ENCODE measurements around the gene RFX2. TPM values are rescaled to one million over a fixed set of nuclear protein-coding genes. Genes with fewer than 3 reads are reported as not detected.

The RFX2 gene
- total RNA-seq, 3 donors from 2014 or later, result 6.1 to 16.2 (median 9.2) TPM

- Histone ChIP-seq H3K4me1 (peaks cover 0 to 14% of the 10 kb centered on the region in 2 donors), H3K9me3 (no peaks in the 10 kb centered on the region), H3K4me3 (peak overlapping the region in 1 of 3 donors; percentile 8), H3K36me3 (no peaks in the 10 kb centered on the region), H3K27ac (peak overlapping the region; percentile 66 to 75), H3K27me3 (no peaks in the 10 kb centered on the region)
- intact Hi-C loops (cut with DNase I; ENCODE audit: low total_unique reads), result no loop called here
- peak in 1 of 2 donors; percentile 56 for DNase-seq (ENCODE audit: low spot score in 2 of 2)
- TF ChIP-seq POLR2AphosphoS5 (IDR thresholded peaks at IDR 0.05), result no peak
- TF ChIP-seq, protein P1, sequence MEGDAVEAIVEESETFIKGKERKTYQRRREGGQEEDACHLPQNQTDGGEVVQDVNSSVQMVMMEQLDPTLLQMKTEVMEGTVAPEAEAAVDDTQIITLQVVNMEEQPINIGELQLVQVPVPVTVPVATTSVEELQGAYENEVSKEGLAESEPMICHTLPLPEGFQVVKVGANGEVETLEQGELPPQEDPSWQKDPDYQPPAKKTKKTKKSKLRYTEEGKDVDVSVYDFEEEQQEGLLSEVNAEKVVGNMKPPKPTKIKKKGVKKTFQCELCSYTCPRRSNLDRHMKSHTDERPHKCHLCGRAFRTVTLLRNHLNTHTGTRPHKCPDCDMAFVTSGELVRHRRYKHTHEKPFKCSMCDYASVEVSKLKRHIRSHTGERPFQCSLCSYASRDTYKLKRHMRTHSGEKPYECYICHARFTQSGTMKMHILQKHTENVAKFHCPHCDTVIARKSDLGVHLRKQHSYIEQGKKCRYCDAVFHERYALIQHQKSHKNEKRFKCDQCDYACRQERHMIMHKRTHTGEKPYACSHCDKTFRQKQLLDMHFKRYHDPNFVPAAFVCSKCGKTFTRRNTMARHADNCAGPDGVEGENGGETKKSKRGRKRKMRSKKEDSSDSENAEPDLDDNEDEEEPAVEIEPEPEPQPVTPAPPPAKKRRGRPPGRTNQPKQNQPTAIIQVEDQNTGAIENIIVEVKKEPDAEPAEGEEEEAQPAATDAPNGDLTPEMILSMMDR (IDR thresholded peaks at IDR 0.05), result peak; percentile 73 to 87 (median 80)
These were observed 142.3 kb downstream of the RFX2 start for GRCh38 chr19:5967994-5968430.

- no peaks in the 10 kb centered on the region for H3K27me3 ChIP-seq
- H3K9me3 ChIP-seq, result no peaks in the 10 kb centered on the region
- peak overlapping the region; percentile 23 to 66 for H3K27ac ChIP-seq
- no peak overlapping the region for H3K4me3 ChIP-seq
- intact Hi-C loops (cut with DNase I; ENCODE audit: low total_unique reads), result no loop called here
- peaks cover 0 to 14% of the 10 kb centered on the region in 2 donors for H3K4me1 ChIP-seq
- DNase-seq (ENCODE audit: low spot score in 2 of 2), result no peak
- TF ChIP-seq POLR2AphosphoS5 (IDR thresholded peaks at IDR 0.05), result no peak
- TF ChIP-seq, protein P1 (IDR thresholded peaks at IDR 0.05), result no peak
- no peak for TF ChIP-seq POLR2A (IDR thresholded peaks at IDR 0.05)
- no peaks in the 10 kb centered on the region for H3K36me3 ChIP-seq
These were observed 142.7 kb downstream of the RFX2 start for GRCh38 chr19:5967571-5967970.

DNA sequence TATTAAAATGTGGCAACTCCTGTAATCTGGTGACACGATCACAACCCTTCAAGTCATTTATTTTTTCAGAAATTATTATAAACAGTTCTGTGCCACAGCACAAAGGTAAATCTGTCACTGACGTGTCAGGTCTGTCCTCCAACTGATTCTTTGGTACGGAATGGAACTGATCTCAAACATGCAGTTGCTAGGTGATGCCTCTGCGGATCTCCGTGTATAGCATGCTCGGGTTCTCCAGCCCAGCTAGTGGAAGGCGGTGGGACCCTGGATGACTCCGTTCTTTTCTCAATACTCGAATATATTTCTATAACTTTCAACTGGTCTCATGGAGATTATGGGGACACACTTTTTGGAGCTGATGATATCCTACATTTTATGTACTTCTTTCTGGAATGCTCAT, 143.4 kb downstream of the RFX2 start:
- no peak overlapping the region for H3K4me3 ChIP-seq
- H3K4me1 ChIP-seq, result peaks cover 0 to 14% of the 10 kb centered on the region in 2 donors
- H3K27ac ChIP-seq, result no peak overlapping the region
- H3K36me3 ChIP-seq, result no peaks in the 10 kb centered on the region
- no peaks in the 10 kb centered on the region for H3K27me3 ChIP-seq
- intact Hi-C loops (cut with DNase I; ENCODE audit: low total_unique reads), result no loop called here
- no peaks in the 10 kb centered on the region for H3K9me3 ChIP-seq
- TF ChIP-seq POLR2A (IDR thresholded peaks at IDR 0.05) (no peak), POLR2AphosphoS5 (IDR thresholded peaks at IDR 0.05) (no peak)
- TF ChIP-seq, protein P1 (IDR thresholded peaks at IDR 0.05), result no peak
- no peak for DNase-seq (ENCODE audit: low spot score in 2 of 2)

- intact Hi-C loops (cut with DNase I; ENCODE audit: low total_unique reads), result no loop called here
- Histone ChIP-seq H3K4me3 (no peak overlapping the region), H3K9me3 (no peaks in the 10 kb centered on the region), H3K27ac (peak overlapping the region; percentile 28 to 52), H3K36me3 (no peaks in the 10 kb centered on the region), H3K4me1 (peaks cover 0 to 14% of the 10 kb centered on the region in 2 donors), H3K27me3 (no peaks in the 10 kb centered on the region)
- DNase-seq (ENCODE audit: low spot score in 2 of 2), result no peak
- TF ChIP-seq POLR2A (IDR thresholded peaks at IDR 0.05) (no peak), POLR2AphosphoS5 (IDR thresholded peaks at IDR 0.05) (peak in 1 of 3 donors; percentile 31)
- TF ChIP-seq, protein P1 (IDR thresholded peaks at IDR 0.05), result no peak
These were observed 144.1 kb downstream of the RFX2 start for GRCh38 chr19:5966215-5966614.

- H3K4me3 ChIP-seq, result no peak overlapping the region
- no peaks in the 10 kb centered on the region for H3K36me3 ChIP-seq
- no peaks in the 10 kb centered on the region for H3K27me3 ChIP-seq
- intact Hi-C loops (cut with DNase I; ENCODE audit: low total_unique reads), result no loop called here
- H3K9me3 ChIP-seq, result no peaks in the 10 kb centered on the region
- no peak for TF ChIP-seq POLR2AphosphoS5 (IDR thresholded peaks at IDR 0.05)
- TF ChIP-seq, protein P1 (IDR thresholded peaks at IDR 0.05), result no peak
- TF ChIP-seq POLR2A (IDR thresholded peaks at IDR 0.05), result no peak
- no peak overlapping the region for H3K27ac ChIP-seq
- DNase-seq (ENCODE audit: low spot score in 2 of 2), result no peak
- H3K4me1 ChIP-seq, result peaks cover 0 to 23% of the 10 kb centered on the region in 2 donors
These were observed 145.3 kb downstream of the RFX2 start for GRCh38 chr19:5964816-5965565.

Measured in breast epithelium (tissue), 4 donors.